HG02678 (cell line): Measurements from ENCODE around the gene KIF16B.
"Not testable (repeated sequence)": the region's sequence is repeated elsewhere in the genome, so short reads cannot be mapped to it uniquely, and the experiment has no call there.

Source experiments
- ATAC-seq: cut with Tn5 transposase; IDR thresholded peaks from one replicate; pipeline ENCODE4 v1.9.1; 2021; ENCODE audit warnings: mild to moderate bottlenecking, moderate library complexity; ENCODE audit not compliant: unreplicated experiment

The KIF16B gene

GRCh38 chr20:16439540-16439939 lies 133.7 kb downstream of the KIF16B start:
- ATAC-seq, result not testable (repeated sequence)

GRCh38 chr20:16438100-16438499 lies 135.1 kb downstream of the KIF16B start:
- no peak for ATAC-seq

GRCh38 chr20:16437387-16437996 lies 135.8 kb downstream of the KIF16B start:
- ATAC-seq, result no peak

GRCh38 chr20:16434062-16434664 lies 139.1 kb downstream of the KIF16B start:
- ATAC-seq, result no peak

GRCh38 chr20:16433293-16433580 lies 140.0 kb downstream of the KIF16B start:
- no peak for ATAC-seq

- no peak for ATAC-seq
These were observed 140.6 kb downstream of the KIF16B start for GRCh38 chr20:16432466-16433292.

GRCh38 chr20:16428112-16428511 lies 145.1 kb downstream of the KIF16B start:
- ATAC-seq, result no peak

GRCh38 chr20:16427571-16427970 lies 145.7 kb downstream of the KIF16B start:
- no peak for ATAC-seq

GRCh38 chr20:16424780-16425179 lies 148.5 kb downstream of the KIF16B start:
- no peak for ATAC-seq

GRCh38 chr20:16423311-16424212 lies 149.7 kb downstream of the KIF16B start:
- no peak for ATAC-seq

- no peak for ATAC-seq
These were observed 154.0 kb downstream of the KIF16B start for GRCh38 chr20:16419138-16419715.

- ATAC-seq, result no peak
These were observed 154.6 kb downstream of the KIF16B start for GRCh38 chr20:16418616-16419015.

- no peak for ATAC-seq
These were observed 156.2 kb downstream of the KIF16B start for GRCh38 chr20:16417001-16417400.

- no peak for ATAC-seq
These were observed 157.9 kb downstream of the KIF16B start for GRCh38 chr20:16415071-16416053.

GRCh38 chr20:16412906-16413305 lies 160.3 kb downstream of the KIF16B start:
- no peak for ATAC-seq

- no peak for ATAC-seq
These were observed 161.9 kb downstream of the KIF16B start for GRCh38 chr20:16411361-16411760.

GRCh38 chr20:16410626-16411025 lies 162.6 kb downstream of the KIF16B start:
- no peak for ATAC-seq

GRCh38 chr20:16408981-16409380 lies 164.3 kb downstream of the KIF16B start:
- no peak for ATAC-seq

GRCh38 chr20:16407251-16408067 lies 165.8 kb downstream of the KIF16B start:
- ATAC-seq, result no peak
